Epithelial cell of proximal tubule (primary cell): ENCODE data around the gene SYT17. TPM values are rescaled to one million over a fixed set of nuclear protein-coding genes. Genes with fewer than 3 reads are reported as not detected.

Experiments used
- DNase-seq: peaks from one replicate; pipeline ENCODE4 v3.0.0-alpha.2; 2011; ENCODE audit warnings: low read depth
- H3K4me3 ChIP-seq: 2 replicates; pipeline ENCODE4 v1.5.1; 2011; ENCODE audit warnings: low read depth, mild to moderate bottlenecking, low read length
- total RNA-seq: library from RNA; depleted of rRNA; stranded (reverse); fragments of >200 nt; gene quantifications from 2 replicates; pipeline ENCODE4 v1.2.3, GENCODE V29; 2015
- TF ChIP-seq, protein P1 (sequence below): conservative IDR thresholded peaks from 2 replicates; pipeline ENCODE4 v1.5.1; 2012; ENCODE audit warnings: low read depth, mild to moderate bottlenecking, low read length

SYT17 gene
- total RNA-seq, 1 donor from 2014 or later = 1.2 TPM

DNA sequence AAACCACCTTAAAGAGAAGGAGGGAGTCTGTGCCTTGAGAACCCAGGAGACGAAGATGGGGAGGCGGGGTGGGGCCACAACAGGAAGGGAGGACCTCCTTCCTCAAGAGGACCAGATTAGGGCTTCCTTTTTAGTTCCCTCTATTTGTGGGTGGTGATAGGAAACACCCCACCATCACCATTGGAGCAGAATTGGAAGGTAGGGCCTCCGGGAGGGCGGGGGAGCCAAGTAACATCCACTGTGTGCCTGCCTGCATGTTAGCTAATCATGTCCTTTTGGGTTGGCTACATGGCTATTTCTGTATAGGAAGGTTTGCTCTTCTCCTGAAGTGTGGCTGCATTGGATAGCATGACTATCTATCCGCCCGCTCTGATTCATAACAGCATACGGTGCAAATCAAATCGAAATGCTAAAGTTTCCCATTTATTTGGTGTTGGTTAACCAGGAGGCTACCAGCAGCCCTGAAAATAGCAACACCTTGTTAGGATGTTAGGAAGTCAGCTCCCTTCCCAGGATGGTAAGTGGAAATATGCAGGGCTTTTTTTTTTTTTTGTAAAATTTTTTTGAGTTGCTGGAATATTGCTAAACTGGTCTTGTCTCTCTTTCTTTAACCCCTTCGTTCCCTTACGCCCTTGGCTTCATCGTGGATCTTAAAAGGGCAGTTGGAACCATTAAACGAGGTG lies 4.2 kb downstream of the SYT17 start:
- DNase-seq = no peak
- TF ChIP-seq, protein P1, sequence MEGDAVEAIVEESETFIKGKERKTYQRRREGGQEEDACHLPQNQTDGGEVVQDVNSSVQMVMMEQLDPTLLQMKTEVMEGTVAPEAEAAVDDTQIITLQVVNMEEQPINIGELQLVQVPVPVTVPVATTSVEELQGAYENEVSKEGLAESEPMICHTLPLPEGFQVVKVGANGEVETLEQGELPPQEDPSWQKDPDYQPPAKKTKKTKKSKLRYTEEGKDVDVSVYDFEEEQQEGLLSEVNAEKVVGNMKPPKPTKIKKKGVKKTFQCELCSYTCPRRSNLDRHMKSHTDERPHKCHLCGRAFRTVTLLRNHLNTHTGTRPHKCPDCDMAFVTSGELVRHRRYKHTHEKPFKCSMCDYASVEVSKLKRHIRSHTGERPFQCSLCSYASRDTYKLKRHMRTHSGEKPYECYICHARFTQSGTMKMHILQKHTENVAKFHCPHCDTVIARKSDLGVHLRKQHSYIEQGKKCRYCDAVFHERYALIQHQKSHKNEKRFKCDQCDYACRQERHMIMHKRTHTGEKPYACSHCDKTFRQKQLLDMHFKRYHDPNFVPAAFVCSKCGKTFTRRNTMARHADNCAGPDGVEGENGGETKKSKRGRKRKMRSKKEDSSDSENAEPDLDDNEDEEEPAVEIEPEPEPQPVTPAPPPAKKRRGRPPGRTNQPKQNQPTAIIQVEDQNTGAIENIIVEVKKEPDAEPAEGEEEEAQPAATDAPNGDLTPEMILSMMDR = no peak
- H3K4me3 ChIP-seq = no peak overlapping the region

DNA sequence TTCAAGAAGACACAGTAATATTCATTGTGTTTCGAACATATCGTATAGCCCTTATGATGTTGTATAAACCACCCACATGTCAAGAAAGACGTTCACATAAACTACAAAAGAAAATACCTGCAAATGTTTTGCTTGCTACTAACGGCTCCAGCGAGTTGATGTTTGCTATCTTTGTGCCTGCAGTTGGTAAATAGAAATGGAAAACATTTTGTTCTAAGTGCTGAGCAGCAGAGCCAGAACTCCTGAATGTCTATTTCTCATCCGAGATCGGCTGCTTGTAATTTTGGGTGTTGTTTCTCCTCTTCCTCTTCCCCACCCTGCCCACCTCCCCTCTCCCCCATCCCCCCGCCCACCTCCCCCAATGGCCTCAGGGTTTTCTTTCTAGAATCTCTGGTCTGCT lies 5.0 kb downstream of the SYT17 start:
- TF ChIP-seq, protein P1 = no peak
- no peak overlapping the region for H3K4me3 ChIP-seq
- DNase-seq = no peak

DNA sequence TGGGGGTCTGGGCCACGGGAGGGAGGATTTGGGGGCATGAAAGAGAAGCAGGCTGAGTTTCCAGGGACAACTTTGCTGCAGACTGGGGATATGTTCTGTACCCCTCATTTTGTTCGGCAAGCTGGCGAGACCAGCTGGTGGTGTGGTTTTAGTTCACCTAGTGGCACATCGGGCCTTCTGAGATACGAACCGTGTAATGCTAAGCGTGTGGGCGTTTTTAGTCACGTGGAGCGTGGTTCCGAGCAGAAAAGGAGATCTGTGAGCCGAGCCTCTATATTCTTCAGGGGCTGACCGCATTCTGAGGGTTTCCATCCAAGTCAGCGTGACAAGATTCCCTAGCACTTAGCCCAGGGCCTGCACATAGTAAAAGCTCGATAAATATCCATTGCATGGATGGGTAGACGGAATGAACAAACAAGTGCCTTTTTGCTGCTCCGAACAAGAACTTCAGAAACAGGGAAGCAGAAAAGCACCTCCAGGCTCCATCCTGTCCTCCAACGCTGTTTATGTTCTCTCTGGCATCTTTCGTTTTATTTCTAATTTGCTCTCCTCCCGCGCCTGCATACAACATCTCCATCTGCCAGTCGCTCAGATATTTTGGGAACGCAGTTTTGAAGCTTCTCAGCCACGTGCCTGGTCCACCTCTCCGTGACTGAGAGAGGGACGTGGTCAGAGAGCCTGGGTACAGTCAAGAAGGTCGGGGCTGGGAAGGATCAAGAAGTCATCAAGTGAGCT lies 5.8 kb downstream of the SYT17 start:
- no peak overlapping the region for H3K4me3 ChIP-seq

DNA sequence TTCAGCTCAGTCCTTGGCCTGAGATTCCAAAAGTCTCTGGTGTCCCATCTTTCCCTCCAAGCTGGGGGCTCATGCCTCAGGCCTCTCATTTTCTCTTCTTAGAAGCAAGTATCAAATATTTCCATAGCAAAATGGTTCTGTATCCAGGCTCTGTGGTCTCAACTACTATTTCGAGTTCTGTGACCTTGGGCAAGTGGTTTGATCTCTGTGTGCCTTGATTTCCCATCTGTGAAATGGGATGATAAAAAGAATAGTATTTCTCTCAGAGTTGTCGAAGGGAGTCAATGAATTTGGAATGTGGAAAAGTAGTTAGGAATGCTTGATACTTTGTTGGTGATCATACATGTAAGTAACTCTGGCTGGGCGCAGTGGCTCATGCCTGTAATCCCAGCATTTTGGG lies 6.4 kb downstream of the SYT17 start:
- TF ChIP-seq, protein P1 = no peak
- H3K4me3 ChIP-seq = no peak overlapping the region
- no peak for DNase-seq

More for the DNA sequence above, 5.8 kb downstream of the SYT17 start:
- TF ChIP-seq, protein P1 = no peak
- DNase-seq = no peak

DNA sequence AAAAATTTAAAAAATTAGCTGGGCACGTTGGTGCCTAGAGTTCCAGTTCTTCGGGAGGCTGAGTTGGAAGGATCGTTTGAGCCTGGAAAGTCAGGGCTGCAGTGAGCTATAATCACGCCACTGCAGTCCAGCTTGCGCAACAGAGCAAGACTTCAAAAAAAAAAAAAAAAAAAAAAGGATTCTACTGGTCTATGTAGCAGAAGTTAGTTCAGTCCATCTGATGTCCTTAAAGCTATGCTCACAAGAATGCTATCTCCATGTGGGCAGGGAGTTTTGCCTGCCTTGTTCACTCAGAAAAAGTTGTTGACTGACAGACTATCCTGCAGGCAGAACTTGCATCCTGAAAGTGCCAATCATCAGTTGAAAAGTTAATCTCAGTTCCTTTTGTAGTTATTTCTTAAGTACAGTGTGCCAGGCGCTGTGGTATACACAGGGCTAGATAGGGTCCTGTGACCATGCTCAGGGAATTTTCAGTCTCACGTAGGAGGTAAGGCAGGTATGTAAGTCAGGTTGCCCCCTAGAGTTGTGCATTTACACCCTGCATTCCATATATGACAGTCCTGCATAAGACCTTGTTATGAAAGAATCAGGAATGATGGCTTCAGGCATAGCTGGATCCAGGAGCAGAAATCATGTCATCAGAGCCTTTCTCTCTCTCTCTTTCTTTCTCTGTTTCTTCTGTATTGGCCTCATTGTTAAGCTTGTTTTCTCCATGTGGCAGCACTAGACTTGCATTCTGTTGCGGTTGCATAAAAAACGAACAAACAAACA lies 7.6 kb downstream of the SYT17 start:
- TF ChIP-seq, protein P1 = no peak
- no peak overlapping the region for H3K4me3 ChIP-seq
- no peak for DNase-seq

DNA sequence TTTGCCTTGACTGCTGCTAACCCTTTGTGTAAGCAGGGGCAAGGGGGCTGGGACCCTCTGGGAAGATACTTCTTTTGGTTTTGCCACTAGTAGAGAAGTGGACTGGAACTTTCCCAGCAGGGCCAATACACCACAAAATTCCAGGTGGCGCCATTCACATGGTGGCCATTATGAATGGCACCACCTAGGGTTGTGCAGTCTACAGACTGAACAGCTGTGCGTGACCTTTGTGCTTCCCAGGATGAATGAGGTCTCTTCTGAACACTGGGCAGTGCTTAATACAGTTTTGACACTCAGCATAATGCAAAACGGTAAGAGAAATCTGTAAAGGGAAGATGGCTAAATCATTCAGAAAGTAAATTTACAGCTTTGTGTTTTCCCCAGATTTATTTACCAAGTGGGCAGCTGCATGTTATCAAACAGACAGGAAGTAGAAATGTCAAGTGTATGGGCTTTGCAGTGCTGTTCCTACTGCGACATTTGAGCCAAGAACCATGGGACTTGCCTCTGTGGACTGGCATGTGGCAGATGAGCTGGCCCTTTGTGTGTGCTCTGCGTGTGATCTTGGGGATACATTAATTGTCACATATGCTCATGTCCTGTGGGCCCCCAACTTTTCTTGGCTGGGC lies 9.2 kb downstream of the SYT17 start:
- TF ChIP-seq, protein P1 = no peak
- DNase-seq = no peak
- no peak overlapping the region for H3K4me3 ChIP-seq
